IMR-90 (cell line): Measurements from ENCODE around the gene FOLR2. TPM values are rescaled to one million over a fixed set of nuclear protein-coding genes. Genes with fewer than 3 reads are reported as not detected.

Source experiments
- ATAC-seq: fragments of 200-7000 bp; cut with Tn5 transposase; 2 replicates; pipeline ENCODE4 v1.9.1; 2020; ENCODE audit warnings: low read depth, mild to moderate bottlenecking, moderate library complexity
- BruUV-seq: library from RNA; stranded (reverse); fragments of 400-500 nt; replicated peaks from 2 replicates; lab custom pipeline; 2021; lab: Mats Ljungman, UMichigan
- CTCF ChIA-PET: fragments of 300-600 bp; formaldehyde crosslinking; extraction: SDS; loops from one replicate; lab custom pipeline; 2021; ENCODE audit warnings: antibody characterized with exemption; lab: Yijun Ruan, JAX
- POLR2A ChIA-PET: fragments of 300-600 bp; sonication (Branson Sonifier 250); formaldehyde crosslinking; loops from one replicate; lab custom pipeline; 2022; ENCODE audit warnings: antibody characterized with exemption; ENCODE audit not compliant: unreplicated experiment; lab: Charles Lee
- DNase-seq: peaks from one replicate; pipeline ENCODE4 v3.0.0; 2013
- H2AFZ ChIP-seq: replicated peaks from 2 replicates; pipeline ENCODE3; 2013; ENCODE audit warnings: low read length, mild to moderate bottlenecking; ENCODE audit not compliant: poor library complexity
- H2AK5ac ChIP-seq: 2 replicates; pipeline ENCODE4 v1.6.1; 2013; ENCODE audit warnings: low read depth, low read length, inconsistent platforms
- H2AK9ac ChIP-seq: replicated peaks from 2 replicates; pipeline ENCODE3; 2013; ENCODE audit warnings: mild to moderate bottlenecking, low read depth, low read length, moderate library complexity; ENCODE audit not compliant: poor library complexity
- H2BK120ac ChIP-seq: 2 replicates; pipeline ENCODE4 v1.6.1; 2013; ENCODE audit warnings: low read depth, low read length, inconsistent platforms
- H2BK15ac ChIP-seq: 3 replicates; pipeline ENCODE4 v1.6.1; 2013; ENCODE audit warnings: low read depth, low read length, inconsistent platforms
- H2BK20ac ChIP-seq: 2 replicates; pipeline ENCODE4 v1.6.1; 2013; ENCODE audit warnings: low read depth, mild to moderate bottlenecking, inconsistent platforms, low read length, moderate library complexity
- H2BK5ac ChIP-seq: 2 replicates; pipeline ENCODE4 v1.6.1; 2013; ENCODE audit warnings: mild to moderate bottlenecking, low read depth, low read length, inconsistent platforms; ENCODE audit not compliant: poor library complexity, severe bottlenecking
- H3K14ac ChIP-seq: replicated peaks from 2 replicates; pipeline ENCODE4 v1.6.1; 2013; ENCODE audit warnings: low read depth, low read length, inconsistent platforms
- H3K18ac ChIP-seq: 2 replicates; pipeline ENCODE4 v1.6.1; 2013; ENCODE audit warnings: low read depth, low read length, control low read depth
- H3K23ac ChIP-seq: 2 replicates; pipeline ENCODE4 v1.6.1; 2013; ENCODE audit warnings: low read depth, low read length, inconsistent platforms
- H3K27ac ChIP-seq: 2 replicates; pipeline ENCODE4 v1.5.1; 2013; ENCODE audit warnings: mild to moderate bottlenecking, control low read depth, low read length; ENCODE audit not compliant: insufficient read depth
- H3K27me3 ChIP-seq: 2 replicates; pipeline ENCODE4 v1.6.1; 2013; ENCODE audit warnings: low read length; ENCODE audit not compliant: control insufficient read depth, insufficient read depth
- H3K36me3 ChIP-seq: 2 replicates; pipeline ENCODE4 v1.6.1; 2013; ENCODE audit warnings: low read length, mixed read lengths; ENCODE audit not compliant: control insufficient read depth, insufficient read depth
- H3K4ac ChIP-seq: 2 replicates; pipeline ENCODE4 v1.6.1; 2013; ENCODE audit warnings: low read depth, low read length, inconsistent platforms
- H3K4me1 ChIP-seq: 2 replicates; pipeline ENCODE4 v1.6.1; 2013; ENCODE audit warnings: low read length, mixed read lengths; ENCODE audit not compliant: control insufficient read depth, insufficient read depth
- H3K4me2 ChIP-seq: 2 replicates; pipeline ENCODE4 v1.6.1; 2013; ENCODE audit warnings: low read depth, mild to moderate bottlenecking, control low read depth, low read length, moderate library complexity
- H3K4me3 ChIP-seq: 2 replicates; pipeline ENCODE4 v1.5.1; 2013; ENCODE audit warnings: low read depth, mild to moderate bottlenecking, control low read depth, low read length, moderate library complexity; ENCODE audit not compliant: insufficient read depth
- H3K56ac ChIP-seq: 2 replicates; pipeline ENCODE4 v1.6.1; 2013; ENCODE audit warnings: low read length, inconsistent platforms; ENCODE audit not compliant: insufficient read depth; ENCODE audit errors: extremely low read depth
- H3K79me1 ChIP-seq, 2 experiments: 2 replicates each; pipeline ENCODE4 v1.6.1; 2013; ENCODE audit warnings: low read length in 2 of 2, inconsistent platforms in 1 of 2, low read depth in 1 of 2
- H3K9ac ChIP-seq: 2 replicates; pipeline ENCODE4 v1.6.1; 2013; ENCODE audit warnings: low read depth, low read length, control low read depth
- H3K9me1 ChIP-seq: 2 replicates; pipeline ENCODE4 v1.6.1; 2013; ENCODE audit warnings: low read length, inconsistent platforms; ENCODE audit not compliant: insufficient read depth
- H3K9me3 ChIP-seq: 2 replicates; pipeline ENCODE4 v1.6.1; 2013; ENCODE audit warnings: low read length; ENCODE audit not compliant: control insufficient read depth, insufficient read depth
- H4K20me1 ChIP-seq: 2 replicates; pipeline ENCODE4 v1.6.1; 2013; ENCODE audit warnings: low read length, inconsistent platforms; ENCODE audit not compliant: insufficient read depth
- H4K5ac ChIP-seq: 2 replicates; pipeline ENCODE4 v1.6.1; 2013; ENCODE audit warnings: mild to moderate bottlenecking, low read depth, low read length, control low read depth
- H4K8ac ChIP-seq, 2 experiments: 2 replicates each; pipeline ENCODE4 v1.6.1; 2013; ENCODE audit warnings: low read depth in 2 of 2, low read length in 2 of 2, control low read depth in 1 of 2, inconsistent platforms in 1 of 2
- H4K91ac ChIP-seq: 2 replicates; pipeline ENCODE4 v1.6.1; 2013; ENCODE audit warnings: low read depth, low read length, inconsistent platforms; ENCODE audit not compliant: insufficient read depth
- BHLHE40 ChIP-seq: fragments of 150-350 bp; IDR thresholded peaks from 2 replicates; pipeline ENCODE4 v1.6.1; 2016; ENCODE audit warnings: mild to moderate bottlenecking, low read depth, low read length
- CHD1 ChIP-seq: IDR thresholded peaks from 2 replicates; pipeline ENCODE4 v1.6.1; 2012; ENCODE audit warnings: low read depth, low read length, improper control_type of control experiment
- FOS ChIP-seq: fragments of 150-350 bp; IDR thresholded peaks from 2 replicates; pipeline ENCODE4 v1.6.1; 2016; ENCODE audit warnings: low read depth, low read length
- MAZ ChIP-seq: IDR thresholded peaks from 2 replicates; pipeline ENCODE4 v1.6.1; 2012; ENCODE audit warnings: low read depth, mild to moderate bottlenecking, low read length, improper control_type of control experiment, moderate library complexity, borderline replicate concordance
- MXI1 ChIP-seq: IDR thresholded peaks from 2 replicates; pipeline ENCODE4 v1.6.1; 2012; ENCODE audit warnings: low read depth, mild to moderate bottlenecking, low read length, moderate library complexity, borderline replicate concordance
- RFX5 ChIP-seq: IDR thresholded peaks from 2 replicates; pipeline ENCODE4 v1.8.0; 2012; ENCODE audit warnings: low read depth, mild to moderate bottlenecking, low read length, moderate library complexity
- WGBS, 2 experiments: methylation state at CpG; one replicate each; pipeline versions ENCODE4 v1.1.5 to v1.1.7; 2013; ENCODE audit warnings: missing lambda C conversion rate in 2 of 2; ENCODE audit not compliant: insufficient read length in 1 of 2; ENCODE audit errors: extremely low coverage in 2 of 2; 5-methylcytosine and 5-hydroxymethylcytosine counted together
- dilution Hi-C: fragments of 300-500 bp; cut with HindIII; formaldehyde crosslinking; loops from one replicate; pipeline ENCODE4 v1.14.3; 2018; ENCODE audit warnings: low sequenced_read_pairs; ENCODE audit not compliant: unreplicated experiment
- in situ Hi-C: fragments of 300-500 bp; cut with MboI; formaldehyde crosslinking; loops from 3 replicates; pipeline ENCODE4 v1.14.3; 2019; ENCODE audit warnings: low sequenced_read_pairs, inconsistent platforms, mixed read lengths
- intact Hi-C: fragments of 100-400 bp; cut with micrococcal nuclease; formaldehyde crosslinking; loops from 2 replicates; pipeline ENCODE4 v1.10.0; 2022
- polyA plus RNA-seq, 3 experiments: library from polyadenylated mRNA; depleted of rRNA; stranded (reverse); fragments of >200 nt; gene quantifications; 2 replicates each; pipeline ENCODE4 v1.2.3, GENCODE V29; 2012; ENCODE audit warnings: low replicate concordance in 1 of 3
- total RNA-seq: library from RNA; depleted of rRNA; stranded (reverse); fragments of >200 nt; gene quantifications from 2 replicates; pipeline ENCODE4 v1.2.3, GENCODE V29; 2012
- TF ChIP-seq, protein P1 (sequence below): conservative IDR thresholded peaks from 2 replicates; pipeline ENCODE4 v1.5.1; 2012; ENCODE audit warnings: mild to moderate bottlenecking, low read depth, low read length, improper control_type of control experiment
- TF ChIP-seq, protein P2 (sequence below): fragments of 150-350 bp; IDR thresholded peaks from 2 replicates; pipeline ENCODE4 v1.6.1; 2017; ENCODE audit warnings: mild to moderate bottlenecking, antibody characterized with exemption, low read length, low read depth

Gene FOLR2
- total and polyA plus RNA-seq, 2 of the 4 experiments (the other 2 are of a cell fraction) = not detected

DNA sequence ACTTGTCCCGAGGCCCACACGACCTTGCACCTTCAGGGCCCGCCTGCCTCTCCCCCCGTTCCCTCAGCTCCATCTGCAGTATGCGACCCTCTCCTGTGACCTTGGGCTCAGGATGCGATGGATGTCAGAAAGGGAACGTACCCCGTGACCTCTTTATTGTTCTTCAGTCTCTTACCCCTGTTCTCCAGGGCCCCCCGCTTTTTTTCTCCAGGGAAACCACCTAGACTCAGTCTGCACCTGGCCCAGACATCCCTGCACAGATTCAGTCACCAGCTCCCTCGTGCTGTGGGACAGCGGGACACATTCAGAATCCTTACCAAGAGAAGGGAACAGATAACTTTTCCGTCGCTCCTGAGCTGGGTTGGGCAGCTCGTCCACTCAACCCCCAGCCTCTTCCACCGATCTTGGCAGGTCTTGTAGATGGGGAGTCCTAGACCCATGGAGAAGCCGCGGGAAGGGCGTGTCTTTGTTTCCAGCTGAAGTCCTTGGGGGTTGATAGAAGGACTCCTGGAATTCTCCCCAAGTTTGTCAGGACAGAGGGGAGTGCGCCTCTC lies 28.7 kb downstream of the FOLR2 start:
- Histone ChIP-seq H3K9ac (no peak overlapping the region), H4K91ac (no peak overlapping the region), H3K4ac (no peak overlapping the region), H3K23ac (no peak overlapping the region), H2BK15ac (no peak overlapping the region), H4K20me1 (no peaks in the 10 kb centered on the region), H2BK20ac (no peak overlapping the region), H3K36me3 (no peaks in the 10 kb centered on the region), H2AK9ac (no peak overlapping the region), H3K56ac (no peak overlapping the region), H3K4me3 (no peak overlapping the region), H2BK120ac (no peak overlapping the region), H3K9me1 (no peaks in the 10 kb centered on the region), H3K79me1 (no peaks in the 10 kb centered on the region), H2AK5ac (no peak overlapping the region), H3K27ac (no peak overlapping the region), H3K9me3 (peaks cover 7% of the 10 kb centered on the region), H4K8ac (no peak overlapping the region), H2BK5ac (no peak overlapping the region), H2AFZ (no peak overlapping the region), H3K18ac (no peak overlapping the region), H4K5ac (no peak overlapping the region), H3K4me1 (no peaks in the 10 kb centered on the region), H3K14ac (no peak overlapping the region), H3K4me2 (no peak overlapping the region), H3K27me3 (peaks cover 86% of the 10 kb centered on the region)
- POLR2A ChIA-PET = no interaction called here
- DNase-seq (no peak), ATAC-seq (no peak)
- CTCF ChIA-PET = no interaction called here
- in situ Hi-C loops (no loop called here), intact Hi-C loops (no loop called here), dilution Hi-C loops (no loop called here)
- WGBS, 2 experiments = no CpG with 5 or more reads among the region's 19 CpGs
- no TSS peak for BruUV-seq
- TF ChIP-seq MXI1 (no peak), MAZ (no peak), BHLHE40 (no peak), RFX5 (no peak), FOS (no peak), CHD1 (no peak)
- TF ChIP-seq, protein P1, sequence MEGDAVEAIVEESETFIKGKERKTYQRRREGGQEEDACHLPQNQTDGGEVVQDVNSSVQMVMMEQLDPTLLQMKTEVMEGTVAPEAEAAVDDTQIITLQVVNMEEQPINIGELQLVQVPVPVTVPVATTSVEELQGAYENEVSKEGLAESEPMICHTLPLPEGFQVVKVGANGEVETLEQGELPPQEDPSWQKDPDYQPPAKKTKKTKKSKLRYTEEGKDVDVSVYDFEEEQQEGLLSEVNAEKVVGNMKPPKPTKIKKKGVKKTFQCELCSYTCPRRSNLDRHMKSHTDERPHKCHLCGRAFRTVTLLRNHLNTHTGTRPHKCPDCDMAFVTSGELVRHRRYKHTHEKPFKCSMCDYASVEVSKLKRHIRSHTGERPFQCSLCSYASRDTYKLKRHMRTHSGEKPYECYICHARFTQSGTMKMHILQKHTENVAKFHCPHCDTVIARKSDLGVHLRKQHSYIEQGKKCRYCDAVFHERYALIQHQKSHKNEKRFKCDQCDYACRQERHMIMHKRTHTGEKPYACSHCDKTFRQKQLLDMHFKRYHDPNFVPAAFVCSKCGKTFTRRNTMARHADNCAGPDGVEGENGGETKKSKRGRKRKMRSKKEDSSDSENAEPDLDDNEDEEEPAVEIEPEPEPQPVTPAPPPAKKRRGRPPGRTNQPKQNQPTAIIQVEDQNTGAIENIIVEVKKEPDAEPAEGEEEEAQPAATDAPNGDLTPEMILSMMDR = no peak
- TF ChIP-seq, protein P2, sequence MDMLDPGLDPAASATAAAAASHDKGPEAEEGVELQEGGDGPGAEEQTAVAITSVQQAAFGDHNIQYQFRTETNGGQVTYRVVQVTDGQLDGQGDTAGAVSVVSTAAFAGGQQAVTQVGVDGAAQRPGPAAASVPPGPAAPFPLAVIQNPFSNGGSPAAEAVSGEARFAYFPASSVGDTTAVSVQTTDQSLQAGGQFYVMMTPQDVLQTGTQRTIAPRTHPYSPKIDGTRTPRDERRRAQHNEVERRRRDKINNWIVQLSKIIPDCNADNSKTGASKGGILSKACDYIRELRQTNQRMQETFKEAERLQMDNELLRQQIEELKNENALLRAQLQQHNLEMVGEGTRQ = no peak
